Hepatocyte (in vitro differentiated cells): ENCODE results near the gene MACF1. TPM values are rescaled to one million over a fixed set of nuclear protein-coding genes. Genes with fewer than 3 reads are reported as not detected.

Experiments used
- DNase-seq: peaks from one replicate; pipeline ENCODE4 v3.0.0-alpha.2; 2016; ENCODE audit warnings: low spot score
- H2AFZ ChIP-seq: fragments of 200-600 bp; sonication (generic); 2 replicates; pipeline ENCODE4 v1.6.0; 2016; ENCODE audit warnings: antibody characterized with exemption, mild to moderate bottlenecking
- H3K27ac ChIP-seq: fragments of 200-600 bp; sonication (generic); 2 replicates; pipeline ENCODE4 v1.5.1; 2016; ENCODE audit warnings: mild to moderate bottlenecking
- H3K27me3 ChIP-seq: fragments of 200-600 bp; sonication (generic); 2 replicates; pipeline ENCODE4 v1.6.1; 2016
- H3K36me3 ChIP-seq: fragments of 200-600 bp; sonication (generic); replicated peaks from 2 replicates; pipeline ENCODE4 v1.5.1; 2016; ENCODE audit warnings: low read depth; ENCODE audit not compliant: insufficient read depth
- H3K4me1 ChIP-seq: fragments of 200-600 bp; sonication (generic); 2 replicates; pipeline ENCODE4 v1.5.1; 2016; ENCODE audit warnings: mild to moderate bottlenecking, moderate library complexity; ENCODE audit not compliant: insufficient read depth
- H3K4me2 ChIP-seq: fragments of 200-600 bp; sonication (generic); 2 replicates; pipeline ENCODE4 v1.6.0; 2016
- H3K4me3 ChIP-seq: fragments of 200-600 bp; sonication (generic); 2 replicates; pipeline ENCODE4 v1.5.1; 2016; ENCODE audit warnings: mild to moderate bottlenecking
- H3K79me2 ChIP-seq: fragments of 200-600 bp; sonication (generic); 2 replicates; pipeline ENCODE4 v1.6.0; 2017; ENCODE audit warnings: mild to moderate bottlenecking
- H3K9me2 ChIP-seq: fragments of 200-600 bp; sonication (generic); replicated peaks from 2 replicates; pipeline ENCODE4 v1.6.0; 2017; ENCODE audit warnings: mild to moderate bottlenecking; ENCODE audit not compliant: insufficient read depth
- H3K9me3 ChIP-seq: fragments of 200-600 bp; sonication (generic); 2 replicates; pipeline ENCODE4 v1.5.1; 2016; ENCODE audit warnings: low read depth, mild to moderate bottlenecking
- H4K20me1 ChIP-seq: fragments of 200-600 bp; sonication (generic); 2 replicates; pipeline ENCODE4 v1.6.0; 2016; ENCODE audit warnings: mild to moderate bottlenecking; ENCODE audit not compliant: insufficient read depth, poor library complexity, severe bottlenecking
- CTCF ChIP-seq: fragments of 200-600 bp; sonication (generic); IDR thresholded peaks from 2 replicates; pipeline ENCODE4 v1.5.1; 2016; ENCODE audit warnings: antibody characterized with exemption, mild to moderate bottlenecking; ENCODE audit not compliant: poor library complexity
- EZH2 ChIP-seq: fragments of 200-600 bp; sonication (generic); IDR thresholded peaks from 2 replicates; pipeline ENCODE4 v1.6.1; 2016; ENCODE audit warnings: antibody characterized with exemption, mild to moderate bottlenecking, borderline replicate concordance
- EZH2phosphoT487 ChIP-seq: fragments of 200-600 bp; sonication (generic); IDR thresholded peaks from one replicate; pipeline ENCODE4 v1.6.1; 2018; ENCODE audit warnings: antibody characterized with exemption, mild to moderate bottlenecking, low read depth, moderate library complexity; ENCODE audit not compliant: unreplicated experiment, severe bottlenecking
- WGBS: methylation state at CpG from one replicate; pipeline ENCODE4 v1.1.6; 2016; ENCODE audit warnings: low lambda C conversion rate; ENCODE audit errors: missing lambda C conversion rate; 5-methylcytosine and 5-hydroxymethylcytosine counted together
- polyA plus RNA-seq: library from polyadenylated mRNA; unstranded; fragments of >200 nt; fragmentation: Nextera tagmentation; extraction: Ambion mirVana; gene quantifications from 2 replicates; pipeline ENCODE4 v1.2.1, GENCODE V29; 2016
- total RNA-seq: library from RNA; depleted of rRNA; stranded (reverse); fragments of >200 nt; gene quantifications from 2 replicates; pipeline ENCODE4 v1.2.3, GENCODE V29; 2014

MACF1 gene
- total and polyA plus RNA-seq, 2 experiments from 2014 or later = 47.1 to 136 TPM

- Histone ChIP-seq H3K27me3 (no peaks in the 10 kb centered on the region), H3K36me3 (no peaks in the 10 kb centered on the region), H2AFZ (no peak overlapping the region), H3K4me3 (no peak overlapping the region), H3K79me2 (peaks cover 88% of the 10 kb centered on the region), H3K9me2 (no peaks in the 10 kb centered on the region), H3K4me2 (no peak overlapping the region), H3K4me1 (peaks cover 13% of the 10 kb centered on the region), H4K20me1 (peaks cover 6% of the 10 kb centered on the region), H3K27ac (peak overlapping the region; percentile 63), H3K9me3 (no peaks in the 10 kb centered on the region)
- no peak for DNase-seq
- no peak for TF ChIP-seq CTCF
- no peak for TF ChIP-seq EZH2
- no peak for TF ChIP-seq EZH2phosphoT487
These were observed 40.2 kb upstream of the MACF1 start for GRCh38 chr1:39164256-39164655.

GRCh38 chr1:39165049-39165448, 39.4 kb upstream of the MACF1 start:
- Histone ChIP-seq H3K79me2 (peaks cover 87% of the 10 kb centered on the region), H3K4me1 (peaks cover 13% of the 10 kb centered on the region), H3K36me3 (no peaks in the 10 kb centered on the region), H4K20me1 (peaks cover 7% of the 10 kb centered on the region), H3K4me2 (no peak overlapping the region), H3K27ac (peak overlapping the region; percentile 63), H3K9me2 (no peaks in the 10 kb centered on the region), H3K4me3 (no peak overlapping the region), H2AFZ (no peak overlapping the region), H3K27me3 (no peaks in the 10 kb centered on the region), H3K9me3 (no peaks in the 10 kb centered on the region)
- TF ChIP-seq EZH2 = no peak
- TF ChIP-seq EZH2phosphoT487 = no peak
- TF ChIP-seq CTCF = no peak
- WGBS = 33% methylated on average over 2 of the region's 2 CpGs
- peak; percentile 52 for DNase-seq

GRCh38 chr1:39165488-39165887, 39.0 kb upstream of the MACF1 start:
- Histone ChIP-seq H3K79me2 (peaks cover 87% of the 10 kb centered on the region), H3K4me2 (no peak overlapping the region), H4K20me1 (peaks cover 7% of the 10 kb centered on the region), H3K36me3 (no peaks in the 10 kb centered on the region), H3K4me1 (peaks cover 13% of the 10 kb centered on the region), H2AFZ (no peak overlapping the region), H3K27ac (peak overlapping the region; percentile 17), H3K9me3 (no peaks in the 10 kb centered on the region), H3K9me2 (no peaks in the 10 kb centered on the region), H3K27me3 (no peaks in the 10 kb centered on the region), H3K4me3 (no peak overlapping the region)
- TF ChIP-seq CTCF (no peak), EZH2 (no peak), EZH2phosphoT487 (no peak)
- no peak for DNase-seq
- 63% methylated on average over 1 of the region's 1 CpG for WGBS

GRCh38 chr1:39167632-39168209, 36.8 kb upstream of the MACF1 start:
- H4K20me1 ChIP-seq = peaks cover 7% of the 10 kb centered on the region
- no peaks in the 10 kb centered on the region for H3K27me3 ChIP-seq
- no peak for TF ChIP-seq EZH2phosphoT487
- peaks cover 85% of the 10 kb centered on the region for H3K79me2 ChIP-seq
- peak overlapping the region; percentile 0 for H3K27ac ChIP-seq
- no peak overlapping the region for H3K4me2 ChIP-seq
- H3K4me3 ChIP-seq = no peak overlapping the region
- WGBS = 69% methylated on average over 5 of the region's 5 CpGs
- H3K4me1 ChIP-seq = peaks cover 12% of the 10 kb centered on the region
- H3K36me3 ChIP-seq = no peaks in the 10 kb centered on the region
- H3K9me2 ChIP-seq = no peaks in the 10 kb centered on the region
- H3K9me3 ChIP-seq = no peaks in the 10 kb centered on the region
- no peak for DNase-seq
- H2AFZ ChIP-seq = no peak overlapping the region
